A172 (cell line): ENCODE data around the gene JARID2. TPM values are rescaled to one million over a fixed set of nuclear protein-coding genes. Genes with fewer than 3 reads are reported as not detected.

Experiments used
- DNase-seq: peaks from one replicate; pipeline ENCODE4 v3.0.0-alpha.2; 2015; ENCODE audit warnings: low spot score
- total RNA-seq: library from RNA; depleted of rRNA; stranded (reverse); fragments of >200 nt; shearing (Covaris generic); gene quantifications from 2 replicates; pipeline ENCODE4 v1.2.3, GENCODE V29; 2014

JARID2 gene
- total RNA-seq, 1 experiment from 2014 or later, result 5.4 TPM

DNA sequence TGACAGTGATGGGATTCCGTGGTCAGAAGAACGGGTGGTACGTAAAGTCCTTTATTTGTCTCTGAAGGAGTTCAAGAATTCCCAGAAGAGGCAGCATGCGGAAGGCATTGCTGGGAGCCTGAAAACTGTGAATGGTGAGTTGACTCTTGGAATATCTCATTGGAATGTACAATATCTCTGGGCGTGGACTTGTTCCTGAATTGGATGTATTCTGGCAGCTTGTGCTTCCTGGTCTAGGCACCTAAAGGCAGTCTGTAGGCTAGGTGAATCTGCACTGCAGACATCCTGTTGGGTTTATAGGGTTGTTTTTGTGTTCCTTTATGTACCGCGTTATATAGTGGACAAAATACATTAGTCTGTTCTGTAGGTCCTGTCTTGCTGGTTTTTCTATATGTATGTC is 128.2 kb downstream of the JARID2 start:
- DNase-seq, result no peak

DNA sequence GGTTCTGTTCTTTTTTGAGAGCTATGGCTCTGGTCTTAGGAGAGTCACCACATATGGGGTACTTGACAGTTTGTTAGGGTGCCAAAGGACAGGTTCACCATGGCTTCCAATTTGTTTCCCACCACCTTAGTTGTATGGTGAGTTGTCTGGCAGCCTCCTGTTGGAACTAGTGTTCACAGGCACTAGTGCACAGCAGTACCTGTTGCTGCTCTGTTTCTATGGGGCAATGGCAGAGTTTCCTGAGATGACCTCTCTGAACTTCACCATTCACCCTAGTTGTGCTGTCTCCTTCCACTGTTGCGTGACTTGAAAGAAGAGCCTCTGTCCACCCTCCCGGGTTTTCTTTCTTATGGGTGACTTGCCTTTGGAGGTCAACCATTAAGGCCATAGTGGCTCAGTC is 129.1 kb downstream of the JARID2 start:
- no peak for DNase-seq

GRCh38 chr6:15375638-15376290 is 129.9 kb downstream of the JARID2 start:
- DNase-seq, result no peak

GRCh38 chr6:15376900-15377487 is 131.1 kb downstream of the JARID2 start:
- no peak for DNase-seq

GRCh38 chr6:15378272-15378671 is 132.4 kb downstream of the JARID2 start:
- no peak for DNase-seq

- DNase-seq, result no peak
These were observed 133.0 kb downstream of the JARID2 start for GRCh38 chr6:15378866-15379265.

GRCh38 chr6:15380351-15380750 is 134.5 kb downstream of the JARID2 start:
- no peak for DNase-seq

- no peak for DNase-seq
These were observed 136.2 kb downstream of the JARID2 start for GRCh38 chr6:15382089-15382488.

GRCh38 chr6:15382712-15383111 is 136.8 kb downstream of the JARID2 start:
- DNase-seq, result no peak

DNA sequence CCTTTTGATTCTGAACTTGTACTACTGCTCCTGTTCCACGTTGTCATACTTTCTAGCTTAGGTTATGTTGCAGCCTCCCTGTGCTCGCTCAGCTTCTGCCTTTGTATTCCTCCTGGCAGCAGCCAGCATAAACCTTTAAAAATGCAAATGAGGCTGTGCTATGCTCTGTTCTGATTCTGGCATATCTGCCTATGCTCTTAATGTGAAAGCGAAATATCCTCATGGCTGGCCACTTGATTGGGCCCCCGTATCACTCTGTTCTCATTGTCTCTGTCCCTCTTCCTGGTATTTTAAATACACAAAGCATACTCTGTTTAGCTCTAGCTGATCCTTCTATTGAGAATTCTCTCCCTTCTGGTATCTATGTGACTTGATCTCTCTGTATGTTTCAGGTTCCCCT is 139.0 kb downstream of the JARID2 start:
- no peak for DNase-seq

- DNase-seq, result no peak
These were observed 139.7 kb downstream of the JARID2 start for GRCh38 chr6:15385521-15385920.

DNA sequence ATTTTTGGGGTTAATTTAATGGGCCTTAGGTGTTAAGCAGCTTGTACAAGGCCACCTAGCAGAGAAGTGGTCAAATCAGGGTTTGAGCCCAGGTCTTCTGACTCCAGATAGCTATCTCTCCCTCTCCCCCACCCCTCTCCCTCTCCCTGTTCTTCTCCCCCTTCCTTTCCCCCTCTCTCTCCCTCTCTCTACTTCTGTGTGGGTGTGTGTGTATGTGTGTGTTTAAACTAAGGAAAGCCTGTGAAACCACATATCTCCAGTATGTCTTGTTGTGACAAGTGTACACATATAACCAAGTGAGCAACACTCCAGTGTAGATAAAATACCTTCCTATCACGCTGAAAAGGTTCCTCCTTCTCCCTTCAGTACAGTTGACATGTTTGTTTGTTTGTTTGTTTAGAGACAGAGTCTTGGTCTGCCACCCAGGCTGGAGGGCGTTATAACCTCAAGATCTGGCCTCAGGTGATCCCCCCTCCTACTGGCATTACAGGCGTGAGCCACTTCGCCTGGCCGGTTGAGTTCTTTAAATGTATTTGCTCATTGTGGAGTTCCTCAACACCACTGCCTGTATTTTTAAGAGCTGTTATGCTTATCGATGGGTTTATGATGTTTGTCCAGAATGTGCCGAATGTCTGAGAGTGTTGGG is 140.4 kb downstream of the JARID2 start:
- no peak for DNase-seq

DNA sequence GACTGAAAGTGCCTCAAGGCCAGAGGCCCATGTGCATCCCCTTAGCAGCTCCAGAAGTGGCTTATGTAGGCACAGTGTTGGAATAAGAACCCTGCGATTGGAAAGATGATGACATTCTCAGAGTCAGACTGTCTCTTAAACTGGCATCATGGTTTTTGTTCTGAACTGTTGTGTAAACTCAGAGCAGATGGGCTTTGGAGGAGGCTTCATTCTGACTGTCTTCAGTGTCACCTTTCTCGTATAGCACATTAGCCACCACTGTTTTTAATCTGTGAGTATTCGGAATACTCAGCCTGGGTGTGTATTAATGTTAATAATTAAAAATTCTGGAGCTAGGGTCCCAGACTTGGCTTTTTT is 140.9 kb downstream of the JARID2 start:
- DNase-seq, result no peak

DNA sequence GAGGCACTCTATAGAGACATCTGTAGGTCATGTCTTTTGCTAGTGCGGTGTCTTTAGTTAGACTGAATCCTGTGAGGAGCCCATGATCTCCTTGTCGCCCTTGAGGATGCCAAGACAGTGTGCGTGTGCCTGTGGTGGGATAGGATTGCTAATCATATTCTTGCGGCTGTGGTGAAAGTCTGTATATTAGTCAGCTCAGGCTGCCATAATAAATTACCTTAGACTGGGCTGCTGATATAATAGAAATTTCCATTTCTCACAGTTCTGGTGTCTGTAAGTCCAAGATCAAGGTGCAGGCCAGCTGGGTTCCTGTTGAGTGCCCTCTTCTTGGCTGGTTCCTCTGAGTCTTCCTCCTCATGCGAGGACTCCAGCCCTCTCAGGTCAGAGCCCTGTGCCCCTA is 141.2 kb downstream of the JARID2 start:
- DNase-seq, result no peak

GRCh38 chr6:15389084-15389764 is 143.4 kb downstream of the JARID2 start:
- no peak for DNase-seq

DNA sequence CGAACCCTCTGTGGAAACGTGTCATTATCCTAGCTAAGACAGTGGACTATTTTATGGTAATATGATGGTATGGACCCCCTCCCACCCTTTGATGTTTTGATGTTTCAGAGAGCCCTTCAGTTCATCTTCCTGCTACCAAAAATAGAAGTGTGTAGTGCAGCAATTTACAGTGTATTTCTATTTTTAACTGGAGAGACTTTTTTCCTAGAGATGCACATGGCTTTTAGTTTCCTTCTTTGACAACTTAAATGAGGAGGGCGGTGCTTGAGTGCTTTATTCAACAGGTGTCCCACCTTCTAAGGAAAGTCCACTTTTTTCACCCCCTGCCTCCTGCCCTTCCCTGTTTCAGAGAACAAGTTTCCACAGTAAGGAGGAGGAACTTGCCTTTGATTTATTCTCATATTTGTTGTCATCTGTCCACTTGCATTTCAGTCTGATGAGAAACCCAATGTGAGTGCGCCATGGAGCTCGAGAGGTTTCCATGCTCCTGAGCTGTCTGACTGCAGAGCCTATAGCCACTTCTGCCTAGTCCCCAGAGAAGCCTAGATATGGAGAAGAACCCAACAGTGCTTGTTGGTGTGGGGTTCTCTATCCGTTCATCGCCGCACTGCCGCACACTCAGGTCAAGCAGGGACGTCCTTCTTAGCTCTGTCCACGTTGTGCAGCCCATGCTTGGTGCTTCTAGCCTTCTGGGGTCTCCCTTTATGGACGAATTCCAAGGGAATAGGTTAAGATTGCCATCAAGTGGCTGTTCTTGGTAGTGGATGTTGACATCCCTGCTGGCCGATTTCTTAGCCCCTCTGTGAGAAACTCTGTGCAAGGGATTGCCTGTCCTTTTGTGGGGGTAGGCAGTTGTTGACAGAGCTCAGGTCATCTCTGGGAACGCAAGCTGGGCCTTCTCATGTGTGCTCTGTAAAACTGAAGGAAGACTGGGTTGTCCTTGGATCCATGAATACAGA is 144.2 kb downstream of the JARID2 start:
- DNase-seq, result peak; percentile 37

GRCh38 chr6:15391500-15391899 is 145.6 kb downstream of the JARID2 start:
- DNase-seq, result no peak

DNA sequence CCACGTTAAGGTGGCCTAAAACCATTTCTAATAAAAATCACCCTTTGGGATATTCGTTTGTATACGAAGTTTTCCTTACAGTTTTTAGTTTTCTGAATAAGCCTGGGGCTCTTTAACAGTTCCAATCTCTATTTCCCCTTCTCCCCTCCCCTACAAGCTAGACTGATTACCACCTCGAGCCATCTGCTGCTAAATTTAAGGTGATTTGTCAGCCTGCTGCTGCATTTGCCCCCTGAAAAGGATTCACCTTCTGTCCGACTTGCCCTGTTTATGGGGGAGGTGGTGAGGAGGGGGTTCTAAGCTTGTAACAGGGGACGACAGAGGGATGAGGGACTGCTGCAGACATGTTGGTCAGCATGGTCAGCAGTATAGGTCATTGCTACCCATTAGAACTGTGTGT is 146.3 kb downstream of the JARID2 start:
- no peak for DNase-seq

GRCh38 chr6:15393605-15394004 is 147.7 kb downstream of the JARID2 start:
- no peak for DNase-seq

DNA sequence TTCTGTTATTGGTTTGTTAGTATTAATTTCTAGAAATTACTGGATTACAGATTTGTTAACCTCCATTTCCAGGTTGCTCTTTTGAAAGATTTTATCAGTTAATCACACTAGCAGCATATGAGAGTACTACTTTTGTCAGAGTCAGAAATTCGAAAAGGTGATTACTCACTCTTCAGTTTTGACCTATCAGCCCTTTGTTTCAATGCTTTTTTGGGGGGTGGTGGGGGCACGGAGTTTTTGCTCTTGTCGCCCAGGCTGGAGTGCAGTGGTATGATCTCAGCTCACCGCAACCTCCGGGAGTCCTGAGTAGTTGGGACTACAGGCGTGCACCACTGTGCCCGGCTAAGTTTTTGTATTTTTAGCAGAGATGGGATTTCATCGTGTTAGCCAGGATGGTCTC is 149.2 kb downstream of the JARID2 start:
- DNase-seq, result no peak

DNA sequence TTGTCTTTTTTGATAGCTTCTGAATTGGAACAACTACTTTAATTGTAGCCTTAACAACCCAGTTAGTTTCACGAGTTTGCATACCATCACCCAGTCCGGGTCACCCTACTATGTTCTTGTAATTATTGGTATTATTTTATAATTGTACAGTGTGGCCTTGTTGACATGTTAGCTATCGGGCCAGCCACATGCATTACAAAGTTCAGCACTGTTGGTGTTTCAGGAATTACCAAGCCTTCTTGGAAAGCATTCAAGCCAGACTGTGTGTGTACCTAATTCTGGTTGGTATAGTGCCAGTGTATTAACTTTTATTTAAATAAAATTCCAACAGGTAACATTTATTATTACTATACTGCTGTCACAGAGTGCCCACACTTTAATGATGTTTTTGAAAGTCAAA is 150.9 kb downstream of the JARID2 start:
- no peak for DNase-seq
